ENCODE results near the gene UPB1.

The UPB1 gene

GRCh38 chr22:24535348-24535747 is 40.2 kb downstream of the UPB1 start:
- DNase-seq: no peak

- no peak for DNase-seq
These were observed 41.0 kb downstream of the UPB1 start for GRCh38 chr22:24536089-24536488.

- DNase-seq: no peak
These were observed 45.3 kb downstream of the UPB1 start for GRCh38 chr22:24540470-24540869.

- DNase-seq: no peak
These were observed 46.8 kb downstream of the UPB1 start for GRCh38 chr22:24541681-24542515.

- DNase-seq: no peak
These were observed 47.5 kb downstream of the UPB1 start for GRCh38 chr22:24542641-24543040.

GRCh38 chr22:24543185-24543601 is 48.1 kb downstream of the UPB1 start:
- DNase-seq: no peak

- DNase-seq: no peak
These were observed 48.6 kb downstream of the UPB1 start for GRCh38 chr22:24543679-24544243.

GRCh38 chr22:24548812-24549211 is 53.7 kb downstream of the UPB1 start:
- no peak for DNase-seq

- no peak for DNase-seq
These were observed 55.1 kb downstream of the UPB1 start for GRCh38 chr22:24550028-24550901.

- DNase-seq: no peak
These were observed 55.8 kb downstream of the UPB1 start for GRCh38 chr22:24550902-24551435.

- DNase-seq: peak; percentile 86
These were observed 57.6 kb downstream of the UPB1 start for GRCh38 chr22:24552503-24553286.

- DNase-seq: no peak
These were observed 58.6 kb downstream of the UPB1 start for GRCh38 chr22:24553597-24554312.

- DNase-seq: no peak
These were observed 59.4 kb downstream of the UPB1 start, which contains the start of gene GUCD1 for GRCh38 chr22:24554313-24555164. Gene GUCD1, minus strand, starts transcription at chr22:24555138. Its CDS starts 147 bp downstream, at chr22:24554991.

GRCh38 chr22:24555165-24556039 is 60.3 kb downstream of the UPB1 start, which contains the start of gene SNRPD3:
Gene SNRPD3, plus strand, starts transcription at chr22:24555999. Its CDS starts 1,676 bp downstream, at chr22:24557675.
- peak; percentile 98 for DNase-seq

GRCh38 chr22:24559471-24559870 is 64.3 kb downstream of the UPB1 start:
- DNase-seq: no peak

GRCh38 chr22:24563246-24563645 is 68.1 kb downstream of the UPB1 start:
- DNase-seq: no peak

GRCh38 chr22:24564376-24565058 is 69.4 kb downstream of the UPB1 start:
- no peak for DNase-seq

GRCh38 chr22:24565077-24565476 is 69.9 kb downstream of the UPB1 start:
- DNase-seq: no peak
